Activated T-cell treated with anti-CD3 and anti-CD28 coated beads, Interleukin-2, amount 50 U/mL, for 4 hours (primary cell): ENCODE measurements around the gene RCC1. TPM values are rescaled to one million over a fixed set of nuclear protein-coding genes. Genes with fewer than 3 reads are reported as not detected.
A peak's percentile ranks its signal among the peaks of the same experiment; 100 is the strongest.
"Not testable (repeated sequence)": the region's sequence is repeated elsewhere in the genome, so short reads cannot be mapped to it uniquely, and the experiment has no call there.

Source experiments
- ATAC-seq, 2 donors: fragments of 200-7000 bp; cut with Tn5 transposase; one replicate each; pipeline ENCODE4 v1.10.0; 2021
- DNase-seq: peaks from one replicate; pipeline ENCODE4 v3.0.0-alpha.2; 2020
- H3K27me3 Mint-ChIP-seq: one replicate; pipeline ENCODE4 v1.8.0; 2021; ENCODE audit warnings: low read depth, mixed read lengths
- H3K36me3 Mint-ChIP-seq: one replicate; pipeline ENCODE4 v1.8.0; 2022; ENCODE audit warnings: mixed read lengths; ENCODE audit not compliant: insufficient read depth
- H3K4me1 Mint-ChIP-seq: one replicate; pipeline ENCODE4 v1.8.0; 2021; ENCODE audit warnings: low read depth, mixed read lengths
- H3K4me3 Mint-ChIP-seq: one replicate; pipeline ENCODE4 v1.8.0; 2021; ENCODE audit warnings: mild to moderate bottlenecking, moderate library complexity, mixed read lengths
- H3K9me3 Mint-ChIP-seq: one replicate; pipeline ENCODE4 v1.8.0; 2021; ENCODE audit warnings: mixed read lengths
- total RNA-seq, 3 donors: library from RNA; stranded (reverse); gene quantifications; one replicate each; pipeline ENCODE4 v1.2.1, GENCODE V29; 2021

Gene RCC1
- total RNA-seq, 3 donors from 2014 or later, result 106 to 149 (median 139) TPM

- peak overlapping the region; percentile 25 for H3K4me3 Mint-ChIP-seq
- H3K36me3 Mint-ChIP-seq, result peaks cover 5% of the 10 kb centered on the region
- ATAC-seq (no peak), DNase-seq (no peak)
- peaks cover 34% of the 10 kb centered on the region for H3K4me1 Mint-ChIP-seq
- no peaks in the 10 kb centered on the region for H3K9me3 Mint-ChIP-seq
- no peaks in the 10 kb centered on the region for H3K27me3 Mint-ChIP-seq
These were observed 14.3 kb downstream of the RCC1 start for GRCh38 chr1:28519946-28520725.

- peaks cover 34% of the 10 kb centered on the region for H3K4me1 Mint-ChIP-seq
- not testable (repeated sequence) for H3K4me3 Mint-ChIP-seq, DNase-seq, H3K9me3 Mint-ChIP-seq, ATAC-seq, H3K27me3 Mint-ChIP-seq, H3K36me3 Mint-ChIP-seq
These were observed 15.0 kb downstream of the RCC1 start for GRCh38 chr1:28520796-28521195.

GRCh38 chr1:28521502-28522164 is 15.8 kb downstream of the RCC1 start:
- Mint-ChIP-seq H3K36me3 (peaks cover 5% of the 10 kb centered on the region), H3K4me1 (peaks cover 32% of the 10 kb centered on the region), H3K27me3 (no peaks in the 10 kb centered on the region), H3K4me3 (no peak overlapping the region), H3K9me3 (no peaks in the 10 kb centered on the region)
- DNase-seq (no peak), ATAC-seq (no peak)

GRCh38 chr1:28522537-28522936 is 16.7 kb downstream of the RCC1 start:
- not testable (repeated sequence) for ATAC-seq, H3K9me3 Mint-ChIP-seq, H3K27me3 Mint-ChIP-seq, DNase-seq, H3K4me3 Mint-ChIP-seq, H3K36me3 Mint-ChIP-seq
- H3K4me1 Mint-ChIP-seq, result peaks cover 23% of the 10 kb centered on the region

GRCh38 chr1:28525002-28525642 is 19.3 kb downstream of the RCC1 start:
- not testable (repeated sequence) for H3K9me3 Mint-ChIP-seq, H3K27me3 Mint-ChIP-seq, DNase-seq, ATAC-seq, H3K4me1 Mint-ChIP-seq, H3K4me3 Mint-ChIP-seq, H3K36me3 Mint-ChIP-seq

- H3K27me3 Mint-ChIP-seq, result no peaks in the 10 kb centered on the region
- H3K4me1 Mint-ChIP-seq, result peaks cover 4% of the 10 kb centered on the region
- DNase-seq, result no peak
- H3K4me3 Mint-ChIP-seq, result no peak overlapping the region
- ATAC-seq, result no peak
- peaks cover 8% of the 10 kb centered on the region for H3K36me3 Mint-ChIP-seq
- H3K9me3 Mint-ChIP-seq, result no peaks in the 10 kb centered on the region
These were observed 21.0 kb downstream of the RCC1 start for GRCh38 chr1:28526886-28527285.

- Mint-ChIP-seq H3K9me3 (no peaks in the 10 kb centered on the region), H3K27me3 (no peaks in the 10 kb centered on the region), H3K36me3 (peaks cover 16% of the 10 kb centered on the region), H3K4me3 (no peak overlapping the region), H3K4me1 (no peaks in the 10 kb centered on the region)
- ATAC-seq, result no peak
- DNase-seq, result no peak
These were observed 24.6 kb downstream of the RCC1 start for GRCh38 chr1:28530456-28530855.

- Mint-ChIP-seq H3K9me3 (no peaks in the 10 kb centered on the region), H3K4me1 (no peaks in the 10 kb centered on the region), H3K36me3 (peaks cover 25% of the 10 kb centered on the region), H3K27me3 (no peaks in the 10 kb centered on the region), H3K4me3 (no peak overlapping the region)
- ATAC-seq (no peak), DNase-seq (no peak)
These were observed 28.8 kb downstream of the RCC1 start for GRCh38 chr1:28534671-28535070.

GRCh38 chr1:28535180-28535579 is 29.3 kb downstream of the RCC1 start:
- Mint-ChIP-seq H3K27me3 (no peaks in the 10 kb centered on the region), H3K4me1 (no peaks in the 10 kb centered on the region), H3K4me3 (no peak overlapping the region), H3K36me3 (peaks cover 25% of the 10 kb centered on the region), H3K9me3 (no peaks in the 10 kb centered on the region)
- DNase-seq, result no peak
- no peak for ATAC-seq

GRCh38 chr1:28537457-28538199 is 31.8 kb downstream of the RCC1 start:
- H3K4me1 Mint-ChIP-seq, result no peaks in the 10 kb centered on the region
- no peak overlapping the region for H3K4me3 Mint-ChIP-seq
- peaks cover 14% of the 10 kb centered on the region for H3K36me3 Mint-ChIP-seq
- no peaks in the 10 kb centered on the region for H3K9me3 Mint-ChIP-seq
- no peaks in the 10 kb centered on the region for H3K27me3 Mint-ChIP-seq
- ATAC-seq (no peak), DNase-seq (no peak)

- no peaks in the 10 kb centered on the region for H3K9me3 Mint-ChIP-seq
- no peak for ATAC-seq
- peaks cover 14% of the 10 kb centered on the region for H3K36me3 Mint-ChIP-seq
These were observed 32.4 kb downstream of the RCC1 start for GRCh38 chr1:28538286-28538685.

GRCh38 chr1:28540651-28541050 is 34.8 kb downstream of the RCC1 start:
- no peak for DNase-seq
- H3K27me3 Mint-ChIP-seq, result no peaks in the 10 kb centered on the region
- peaks cover 8% of the 10 kb centered on the region for H3K36me3 Mint-ChIP-seq
- no peaks in the 10 kb centered on the region for H3K4me1 Mint-ChIP-seq
- no peak for ATAC-seq
- H3K9me3 Mint-ChIP-seq, result no peaks in the 10 kb centered on the region
- no peak overlapping the region for H3K4me3 Mint-ChIP-seq

More at GRCh38 chr1:28538286-28538685, 32.4 kb downstream of the RCC1 start:
- Mint-ChIP-seq H3K4me3 (no peak overlapping the region), H3K4me1 (no peaks in the 10 kb centered on the region), H3K27me3 (no peaks in the 10 kb centered on the region)
- DNase-seq, result no peak

- not testable (repeated sequence) for H3K4me3 Mint-ChIP-seq, H3K9me3 Mint-ChIP-seq, H3K27me3 Mint-ChIP-seq, H3K36me3 Mint-ChIP-seq, ATAC-seq, H3K4me1 Mint-ChIP-seq, DNase-seq
These were observed 35.7 kb downstream of the RCC1 start for GRCh38 chr1:28541414-28542015.

- no peak for ATAC-seq
- H3K4me3 Mint-ChIP-seq, result no peak overlapping the region
- H3K9me3 Mint-ChIP-seq, result no peaks in the 10 kb centered on the region
- DNase-seq, result no peak
- H3K27me3 Mint-ChIP-seq, result no peaks in the 10 kb centered on the region
- H3K4me1 Mint-ChIP-seq, result no peaks in the 10 kb centered on the region
- H3K36me3 Mint-ChIP-seq, result no peaks in the 10 kb centered on the region
These were observed 39.4 kb downstream of the RCC1 start for GRCh38 chr1:28545246-28545628.
